ENCODE measurements around the gene PLCL2. TPM values are rescaled to one million over a fixed set of nuclear protein-coding genes. Genes with fewer than 3 reads are reported as not detected.

The PLCL2 gene
- total RNA-seq, 1 donor from 2014 or later, result 26.4 TPM

DNA sequence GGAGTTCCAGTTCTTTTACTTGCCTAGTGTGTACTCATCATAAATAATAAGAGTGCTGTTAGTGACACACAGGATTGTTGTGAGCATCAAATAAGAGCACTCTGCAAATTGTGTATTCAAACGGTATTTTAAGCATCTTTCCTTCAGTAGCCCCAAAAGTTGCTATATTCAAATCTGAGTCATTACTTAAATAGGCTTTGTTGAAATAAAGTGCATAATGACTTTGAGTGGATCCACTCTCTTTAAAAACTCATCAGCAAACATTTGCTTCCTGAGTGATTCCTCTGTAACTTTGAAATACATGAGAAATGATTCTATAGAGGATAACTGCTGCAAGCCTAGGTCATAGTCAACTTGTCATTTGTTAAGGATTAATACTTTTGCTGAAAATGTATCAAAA is 29.3 kb upstream of the PLCL2 start:
- H3K4me1 ChIP-seq, result no peaks in the 10 kb centered on the region
- Mint-ChIP-seq H3K9me3 (no peaks in the 10 kb centered on the region), H3K4me1 (no peaks in the 10 kb centered on the region), H3K27me3 (ENCODE audit: insufficient read depth, low read depth) (no peaks in the 10 kb centered on the region), H3K36me3 (no peaks in the 10 kb centered on the region), H3K27ac (no peak overlapping the region), H3K4me3 (no peak overlapping the region)
- DNase-seq (ENCODE audit: low spot score), result no peak
- TF ChIP-seq EZH2 (IDR thresholded peaks at IDR 0.05), result no peak
- TF ChIP-seq EZH2phosphoT487 (IDR thresholded peaks at IDR 0.05), result no peak
- TF ChIP-seq, protein P1, sequence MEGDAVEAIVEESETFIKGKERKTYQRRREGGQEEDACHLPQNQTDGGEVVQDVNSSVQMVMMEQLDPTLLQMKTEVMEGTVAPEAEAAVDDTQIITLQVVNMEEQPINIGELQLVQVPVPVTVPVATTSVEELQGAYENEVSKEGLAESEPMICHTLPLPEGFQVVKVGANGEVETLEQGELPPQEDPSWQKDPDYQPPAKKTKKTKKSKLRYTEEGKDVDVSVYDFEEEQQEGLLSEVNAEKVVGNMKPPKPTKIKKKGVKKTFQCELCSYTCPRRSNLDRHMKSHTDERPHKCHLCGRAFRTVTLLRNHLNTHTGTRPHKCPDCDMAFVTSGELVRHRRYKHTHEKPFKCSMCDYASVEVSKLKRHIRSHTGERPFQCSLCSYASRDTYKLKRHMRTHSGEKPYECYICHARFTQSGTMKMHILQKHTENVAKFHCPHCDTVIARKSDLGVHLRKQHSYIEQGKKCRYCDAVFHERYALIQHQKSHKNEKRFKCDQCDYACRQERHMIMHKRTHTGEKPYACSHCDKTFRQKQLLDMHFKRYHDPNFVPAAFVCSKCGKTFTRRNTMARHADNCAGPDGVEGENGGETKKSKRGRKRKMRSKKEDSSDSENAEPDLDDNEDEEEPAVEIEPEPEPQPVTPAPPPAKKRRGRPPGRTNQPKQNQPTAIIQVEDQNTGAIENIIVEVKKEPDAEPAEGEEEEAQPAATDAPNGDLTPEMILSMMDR (IDR thresholded peaks at IDR 0.05), result no peak
- no peak overlapping the region for H3K27ac ChIP-seq
- H3K9ac ChIP-seq, result no peak overlapping the region
- H3K9me3 ChIP-seq (ENCODE audit: low read depth), result no peaks in the 10 kb centered on the region
- H3K79me2 ChIP-seq (ENCODE audit: low read depth), result no peaks in the 10 kb centered on the region
- no peak overlapping the region for H3K4me2 ChIP-seq
- H3K27me3 ChIP-seq, result no peaks in the 10 kb centered on the region
- H2AFZ ChIP-seq (replicated peaks), result no peak overlapping the region
- H3K36me3 ChIP-seq, result no peaks in the 10 kb centered on the region
- H3K4me3 ChIP-seq, result no peak overlapping the region
- no peaks in the 10 kb centered on the region for H4K20me1 ChIP-seq (ENCODE audit: low read depth)
- H3F3A ChIP-seq (ENCODE audit: low read depth), result no peaks in the 10 kb centered on the region

DNA sequence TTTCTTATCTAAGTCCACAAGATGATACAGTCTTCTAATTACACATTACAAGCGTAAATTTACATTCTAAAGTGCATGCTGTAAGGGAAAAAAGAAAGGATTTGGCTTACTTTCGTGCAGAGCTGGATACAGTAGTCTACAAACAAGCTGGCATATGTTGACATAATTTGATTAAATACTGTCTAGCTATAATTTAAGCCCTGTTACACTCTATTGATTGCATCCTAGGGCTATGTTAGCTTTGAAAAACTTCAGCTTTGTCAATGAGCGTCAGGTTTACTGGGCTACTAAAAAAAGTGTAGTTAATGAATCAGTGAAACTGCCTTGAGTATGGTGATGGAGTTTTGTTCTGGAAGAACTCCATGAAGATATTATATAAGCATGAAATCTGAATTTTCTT is 24.5 kb upstream of the PLCL2 start:
- H3K4me1 Mint-ChIP-seq, result no peaks in the 10 kb centered on the region
- H3K4me2 ChIP-seq, result no peak overlapping the region
- no peaks in the 10 kb centered on the region for H4K20me1 ChIP-seq (ENCODE audit: low read depth)
- H3K4me1 ChIP-seq, result no peaks in the 10 kb centered on the region
- H3K4me3 ChIP-seq, result no peak overlapping the region
- H3K9ac ChIP-seq, result no peak overlapping the region
- H3K36me3 ChIP-seq, result no peaks in the 10 kb centered on the region
- H3K4me3 Mint-ChIP-seq, result no peak overlapping the region
- DNase-seq (ENCODE audit: low spot score), result no peak
- TF ChIP-seq EZH2 (IDR thresholded peaks at IDR 0.05) (no peak), EZH2phosphoT487 (IDR thresholded peaks at IDR 0.05) (no peak)
- TF ChIP-seq, protein P1 (IDR thresholded peaks at IDR 0.05), result no peak
- no peaks in the 10 kb centered on the region for H3F3A ChIP-seq (ENCODE audit: low read depth)
- no peaks in the 10 kb centered on the region for H3K27me3 Mint-ChIP-seq (ENCODE audit: insufficient read depth, low read depth)
- H3K9me3 Mint-ChIP-seq, result peaks cover 5% of the 10 kb centered on the region
- no peak overlapping the region for H3K27ac Mint-ChIP-seq
- no peaks in the 10 kb centered on the region for H3K36me3 Mint-ChIP-seq
- no peak overlapping the region for H3K27ac ChIP-seq
- H3K79me2 ChIP-seq (ENCODE audit: low read depth), result no peaks in the 10 kb centered on the region
- no peaks in the 10 kb centered on the region for H3K9me3 ChIP-seq (ENCODE audit: low read depth)
- no peak overlapping the region for H2AFZ ChIP-seq (replicated peaks)
- no peaks in the 10 kb centered on the region for H3K27me3 ChIP-seq

- Mint-ChIP-seq H3K4me3 (no peak overlapping the region), H3K27me3 (ENCODE audit: insufficient read depth, low read depth) (no peaks in the 10 kb centered on the region), H3K36me3 (no peaks in the 10 kb centered on the region), H3K27ac (no peak overlapping the region), H3K4me1 (no peaks in the 10 kb centered on the region), H3K9me3 (peaks cover 5% of the 10 kb centered on the region)
- Histone ChIP-seq H3K4me2 (no peak overlapping the region), H3K9me3 (ENCODE audit: low read depth) (no peaks in the 10 kb centered on the region), H3K27ac (no peak overlapping the region), H3K36me3 (no peaks in the 10 kb centered on the region), H3K9ac (no peak overlapping the region), H3K4me1 (no peaks in the 10 kb centered on the region), H3K4me3 (no peak overlapping the region), H3K79me2 (ENCODE audit: low read depth) (no peaks in the 10 kb centered on the region), H3K27me3 (no peaks in the 10 kb centered on the region), H3F3A (ENCODE audit: low read depth) (no peaks in the 10 kb centered on the region), H4K20me1 (ENCODE audit: low read depth) (no peaks in the 10 kb centered on the region), H2AFZ (replicated peaks) (no peak overlapping the region)
- DNase-seq (ENCODE audit: low spot score), result no peak
- TF ChIP-seq EZH2phosphoT487 (IDR thresholded peaks at IDR 0.05) (no peak), EZH2 (IDR thresholded peaks at IDR 0.05) (no peak)
- TF ChIP-seq, protein P1 (IDR thresholded peaks at IDR 0.05), result no peak
These were observed 23.3 kb upstream of the PLCL2 start for GRCh38 chr3:16861432-16861831.
